ENCODE data around the gene CIRBP. TPM values are rescaled to one million over a fixed set of nuclear protein-coding genes. Genes with fewer than 3 reads are reported as not detected.

CIRBP gene
- total RNA-seq, 1 experiment from 2014 or later: 331 TPM

- peaks cover 17% of the 10 kb centered on the region for H3K36me3 ChIP-seq (ENCODE audit: control insufficient read depth, insufficient read depth, low read length)
- no peaks in the 10 kb centered on the region for H3K9me3 Mint-ChIP-seq (ENCODE audit: unreplicated experiment)
- intact Hi-C loops (cut with micrococcal nuclease; ENCODE audit: unreplicated experiment): loop anchor here (1.0 kb wide), 1 partner anchor 8 kb away; no protein-coding TSS in a partner anchor
- CTCF ChIA-PET: interaction anchor here (0.6 to 1.0 kb wide), 2 partner anchors 14 to 15 kb away, joined by 3 to 4 read pairs; no protein-coding TSS in a partner anchor
- peak overlapping the region; percentile 62 for H3K4me3 ChIP-seq (ENCODE audit: low read depth, low read length)
- TF ChIP-seq, protein P1, sequence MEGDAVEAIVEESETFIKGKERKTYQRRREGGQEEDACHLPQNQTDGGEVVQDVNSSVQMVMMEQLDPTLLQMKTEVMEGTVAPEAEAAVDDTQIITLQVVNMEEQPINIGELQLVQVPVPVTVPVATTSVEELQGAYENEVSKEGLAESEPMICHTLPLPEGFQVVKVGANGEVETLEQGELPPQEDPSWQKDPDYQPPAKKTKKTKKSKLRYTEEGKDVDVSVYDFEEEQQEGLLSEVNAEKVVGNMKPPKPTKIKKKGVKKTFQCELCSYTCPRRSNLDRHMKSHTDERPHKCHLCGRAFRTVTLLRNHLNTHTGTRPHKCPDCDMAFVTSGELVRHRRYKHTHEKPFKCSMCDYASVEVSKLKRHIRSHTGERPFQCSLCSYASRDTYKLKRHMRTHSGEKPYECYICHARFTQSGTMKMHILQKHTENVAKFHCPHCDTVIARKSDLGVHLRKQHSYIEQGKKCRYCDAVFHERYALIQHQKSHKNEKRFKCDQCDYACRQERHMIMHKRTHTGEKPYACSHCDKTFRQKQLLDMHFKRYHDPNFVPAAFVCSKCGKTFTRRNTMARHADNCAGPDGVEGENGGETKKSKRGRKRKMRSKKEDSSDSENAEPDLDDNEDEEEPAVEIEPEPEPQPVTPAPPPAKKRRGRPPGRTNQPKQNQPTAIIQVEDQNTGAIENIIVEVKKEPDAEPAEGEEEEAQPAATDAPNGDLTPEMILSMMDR (IDR thresholded peaks at IDR 0.05; ENCODE audit: insufficient read depth in 1 of 2, low read depth in 1 of 2, low read length in 1 of 2, severe bottlenecking in 1 of 2, unreplicated experiment in 1 of 2): no peak
- H3K36me3 Mint-ChIP-seq (ENCODE audit: insufficient read depth, unreplicated experiment): peaks cover 88% of the 10 kb centered on the region
- peaks cover 34% of the 10 kb centered on the region for H3K4me1 ChIP-seq
- peak; percentile 71 to 79 for DNase-seq
- peak overlapping the region; percentile 88 for H3K27ac Mint-ChIP-seq (ENCODE audit: unreplicated experiment)
- no peaks in the 10 kb centered on the region for H3K27me3 Mint-ChIP-seq (ENCODE audit: insufficient read depth, unreplicated experiment)
- peak overlapping the region; percentile 96 for H3K4me3 Mint-ChIP-seq (ENCODE audit: unreplicated experiment)
- H3K27me3 ChIP-seq (replicated peaks; ENCODE audit: control insufficient read depth, insufficient read depth, low read length): no peaks in the 10 kb centered on the region
- H3K9me3 ChIP-seq: no peaks in the 10 kb centered on the region
- H3K4me1 Mint-ChIP-seq (ENCODE audit: low read depth, unreplicated experiment): peaks cover 6% of the 10 kb centered on the region
- BruUV-seq (replicated peaks): TSS peak; percentile 29
- POLR2A ChIA-PET: interaction anchor here (0.6 to 1.3 kb wide), 3 partner anchors 15 to 18 kb away, joined by 3 to 6 read pairs (median 5); no protein-coding TSS in a partner anchor
Observed at GRCh38 chr19:1251330-1252220, 17.6 kb upstream of the CIRBP start.

GRCh38 chr19:1252221-1252820 is 16.8 kb upstream of the CIRBP start:
- DNase-seq: peak; percentile 85 to 88
- H3K27ac Mint-ChIP-seq (ENCODE audit: unreplicated experiment): peak overlapping the region; percentile 88
- TF ChIP-seq, protein P1 (IDR thresholded peaks at IDR 0.05; ENCODE audit: insufficient read depth in 1 of 2, low read depth in 1 of 2, low read length in 1 of 2, severe bottlenecking in 1 of 2, unreplicated experiment in 1 of 2): no peak
- H3K9me3 ChIP-seq: no peaks in the 10 kb centered on the region
- no TSS peak for BruUV-seq (replicated peaks)
- H3K4me3 Mint-ChIP-seq (ENCODE audit: unreplicated experiment): peak overlapping the region; percentile 96
- peaks cover 88% of the 10 kb centered on the region for H3K36me3 Mint-ChIP-seq (ENCODE audit: insufficient read depth, unreplicated experiment)
- H3K4me3 ChIP-seq (ENCODE audit: low read depth, low read length): peak overlapping the region; percentile 62
- no peaks in the 10 kb centered on the region for H3K27me3 Mint-ChIP-seq (ENCODE audit: insufficient read depth, unreplicated experiment)
- H3K9me3 Mint-ChIP-seq (ENCODE audit: unreplicated experiment): no peaks in the 10 kb centered on the region
- ChIA-PET POLR2A (interaction anchor here (0.6 to 2.3 kb wide), 6 partner anchors 9 to 17 kb away, joined by 3 to 61 read pairs (median 7); partner anchors contain the start of gene CIRBP), CTCF (interaction anchor here (0.6 to 2.2 kb wide), 5 partner anchors 8 to 314 kb away, joined by 3 to 37 read pairs (median 4); partner anchors contain the start of gene CIRBP)
- H3K4me1 Mint-ChIP-seq (ENCODE audit: low read depth, unreplicated experiment): peaks cover 7% of the 10 kb centered on the region
- H3K4me1 ChIP-seq: peaks cover 38% of the 10 kb centered on the region
- H3K36me3 ChIP-seq (ENCODE audit: control insufficient read depth, insufficient read depth, low read length): peaks cover 17% of the 10 kb centered on the region
- H3K27me3 ChIP-seq (replicated peaks; ENCODE audit: control insufficient read depth, insufficient read depth, low read length): no peaks in the 10 kb centered on the region
- intact Hi-C loops (cut with micrococcal nuclease; ENCODE audit: unreplicated experiment): no loop called here
